Lower leg skin (tissue), 3 donors: ENCODE measurements around the gene EYS.

Source experiments
- POLR2A ChIP-seq, 2 donors: fragments of 450-650 bp; IDR thresholded peaks; one replicate each; pipeline ENCODE4 v1.6.1; 2016 to 2017; ENCODE audit warnings: antibody characterized with exemption in 2 of 2, mild to moderate bottlenecking in 1 of 2, moderate library complexity in 1 of 2
- TF ChIP-seq, protein P1 (sequence below), 3 donors: fragments of 450-650 bp; IDR thresholded peaks; one replicate each; pipeline ENCODE4 v1.5.1; 2016; ENCODE audit warnings: antibody characterized with exemption in 3 of 3, mild to moderate bottlenecking in 3 of 3, moderate library complexity in 2 of 3

DNA sequence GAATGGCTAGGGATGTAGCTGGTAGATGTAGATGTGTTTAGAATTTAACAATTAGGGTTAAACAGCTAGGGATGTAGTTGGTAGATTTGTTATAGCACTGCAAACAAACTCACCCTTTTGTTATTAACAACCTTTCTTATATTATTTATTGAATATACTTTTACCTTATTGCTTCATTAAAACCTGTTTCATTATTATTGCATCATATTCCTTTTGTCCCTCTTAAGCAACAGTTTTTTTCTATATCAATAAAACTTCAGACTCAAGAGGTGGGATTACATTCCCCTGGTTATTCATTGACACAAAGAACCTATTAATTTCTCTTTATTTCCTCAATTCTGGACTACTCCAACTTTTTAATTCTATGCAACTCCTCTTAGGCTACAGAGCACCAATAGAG, 661.2 kb downstream of the EYS start:
- TF ChIP-seq, protein P1, sequence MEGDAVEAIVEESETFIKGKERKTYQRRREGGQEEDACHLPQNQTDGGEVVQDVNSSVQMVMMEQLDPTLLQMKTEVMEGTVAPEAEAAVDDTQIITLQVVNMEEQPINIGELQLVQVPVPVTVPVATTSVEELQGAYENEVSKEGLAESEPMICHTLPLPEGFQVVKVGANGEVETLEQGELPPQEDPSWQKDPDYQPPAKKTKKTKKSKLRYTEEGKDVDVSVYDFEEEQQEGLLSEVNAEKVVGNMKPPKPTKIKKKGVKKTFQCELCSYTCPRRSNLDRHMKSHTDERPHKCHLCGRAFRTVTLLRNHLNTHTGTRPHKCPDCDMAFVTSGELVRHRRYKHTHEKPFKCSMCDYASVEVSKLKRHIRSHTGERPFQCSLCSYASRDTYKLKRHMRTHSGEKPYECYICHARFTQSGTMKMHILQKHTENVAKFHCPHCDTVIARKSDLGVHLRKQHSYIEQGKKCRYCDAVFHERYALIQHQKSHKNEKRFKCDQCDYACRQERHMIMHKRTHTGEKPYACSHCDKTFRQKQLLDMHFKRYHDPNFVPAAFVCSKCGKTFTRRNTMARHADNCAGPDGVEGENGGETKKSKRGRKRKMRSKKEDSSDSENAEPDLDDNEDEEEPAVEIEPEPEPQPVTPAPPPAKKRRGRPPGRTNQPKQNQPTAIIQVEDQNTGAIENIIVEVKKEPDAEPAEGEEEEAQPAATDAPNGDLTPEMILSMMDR (IDR thresholded peaks at IDR 0.05) = no peak
- TF ChIP-seq POLR2A (IDR thresholded peaks at IDR 0.05) = no peak
